ENCODE measurements around the gene MLX.

GRCh38 chr17:42541041-42541833, 25.7 kb upstream of the MLX start:
- TF ChIP-seq CTCF (IDR thresholded peaks at IDR 0.05), result no peak
- no peak for TF ChIP-seq POLR2AphosphoS5 (IDR thresholded peaks at IDR 0.05)
- TF ChIP-seq POLR2A (IDR thresholded peaks at IDR 0.05), result no peak
- TF ChIP-seq EP300 (IDR thresholded peaks at IDR 0.05), result no peak
